Measurements from ENCODE around the gene TEX51. TPM values are rescaled to one million over a fixed set of nuclear protein-coding genes. Genes with fewer than 3 reads are reported as not detected.

Gene TEX51
- not detected for total RNA-seq

- no peaks in the 10 kb centered on the region for H3K9me3 ChIP-seq
- no peak within 1 kb of the TSS for H3K4me3 ChIP-seq
- H3K36me3 ChIP-seq = no peaks in the 10 kb centered on the region
- no peaks in the 10 kb centered on the region for H3K27me3 ChIP-seq
- no peak within 1 kb of the TSS for H3K27ac ChIP-seq
- TF ChIP-seq POLR2A (IDR thresholded peaks at IDR 0.05) (no peak), POLR2AphosphoS5 (IDR thresholded peaks at IDR 0.05) (no peak), EP300 (IDR thresholded peaks at IDR 0.05) (no peak), CTCF (IDR thresholded peaks at IDR 0.05) (no peak)
- 72 to 100% methylated on average over 4 to 5 of the region's 5 CpGs for WGBS, 2 donors
- no peak for ATAC-seq (ENCODE audit: low FRiP score in 2 of 2)
- no peak for DNase-seq
- H3K4me1 ChIP-seq = no peaks in the 10 kb centered on the region
These were observed at the start of gene TEX51 for GRCh38 chr2:126898636-126899035. TEX51 (plus strand) TSS chr2:126898890; CDS start chr2:126898919, 29 bp downstream.

DNA sequence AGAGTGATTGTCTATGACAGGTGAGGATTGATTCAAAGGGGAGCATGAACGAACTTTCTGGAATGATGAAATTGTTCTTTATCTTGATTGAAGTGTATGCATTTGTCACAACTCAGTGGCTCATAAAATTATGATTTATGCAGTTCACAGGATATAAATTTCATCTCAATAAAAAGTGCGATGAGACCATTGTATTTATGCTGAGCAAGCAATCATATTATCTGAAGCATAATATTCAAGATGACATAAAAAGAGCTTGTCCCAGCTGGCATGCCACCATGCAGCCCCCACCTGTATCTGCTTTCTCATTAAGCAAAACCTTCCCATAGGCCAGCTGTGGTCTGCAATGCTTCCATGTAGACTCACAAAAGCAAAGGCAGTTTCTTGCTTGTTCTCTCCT is 49.6 kb upstream of the TEX51 start:
- Histone ChIP-seq H3K36me3 (no peaks in the 10 kb centered on the region), H3K27ac (no peak overlapping the region), H3K4me3 (no peak overlapping the region), H3K4me1 (no peaks in the 10 kb centered on the region), H3K27me3 (no peaks in the 10 kb centered on the region), H3K9me3 (no peaks in the 10 kb centered on the region)
- DNase-seq = no peak
- WGBS, 2 donors = 61 to 70% methylated on average over 2 of the region's 2 CpGs
- ATAC-seq (ENCODE audit: low FRiP score in 2 of 2) = no peak
- TF ChIP-seq CTCF (IDR thresholded peaks at IDR 0.05) = no peak
- TF ChIP-seq POLR2AphosphoS5 (IDR thresholded peaks at IDR 0.05) = no peak
- no peak for TF ChIP-seq POLR2A (IDR thresholded peaks at IDR 0.05)
- no peak for TF ChIP-seq EP300 (IDR thresholded peaks at IDR 0.05)

DNA sequence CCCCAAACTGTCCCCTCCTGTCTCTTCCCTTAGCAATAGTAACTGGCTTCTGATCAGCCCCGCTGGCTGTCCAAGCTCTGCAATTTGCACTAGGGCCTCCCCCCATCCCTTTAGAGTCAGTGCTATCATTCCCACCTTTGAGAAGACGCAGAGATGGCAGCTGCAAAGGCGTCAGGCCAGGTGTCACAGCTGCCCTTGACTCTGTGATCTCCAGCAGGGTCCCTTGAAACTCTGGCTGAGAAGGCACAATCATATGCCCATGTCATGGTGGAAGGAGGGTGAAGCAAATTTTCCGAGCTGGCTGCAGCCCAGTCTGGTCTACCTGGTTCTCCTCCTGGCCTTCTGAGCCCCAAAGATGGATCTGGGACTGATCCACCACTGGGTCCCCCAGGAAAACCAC is 49.2 kb upstream of the TEX51 start:
- no peak for TF ChIP-seq CTCF (IDR thresholded peaks at IDR 0.05)
- TF ChIP-seq POLR2AphosphoS5 (IDR thresholded peaks at IDR 0.05) = no peak
- no peak for TF ChIP-seq EP300 (IDR thresholded peaks at IDR 0.05)
- no peak for TF ChIP-seq POLR2A (IDR thresholded peaks at IDR 0.05)
- 74 to 83% methylated on average over 3 to 4 of the region's 4 CpGs for WGBS, 2 donors
- no peaks in the 10 kb centered on the region for H3K4me1 ChIP-seq

DNA sequence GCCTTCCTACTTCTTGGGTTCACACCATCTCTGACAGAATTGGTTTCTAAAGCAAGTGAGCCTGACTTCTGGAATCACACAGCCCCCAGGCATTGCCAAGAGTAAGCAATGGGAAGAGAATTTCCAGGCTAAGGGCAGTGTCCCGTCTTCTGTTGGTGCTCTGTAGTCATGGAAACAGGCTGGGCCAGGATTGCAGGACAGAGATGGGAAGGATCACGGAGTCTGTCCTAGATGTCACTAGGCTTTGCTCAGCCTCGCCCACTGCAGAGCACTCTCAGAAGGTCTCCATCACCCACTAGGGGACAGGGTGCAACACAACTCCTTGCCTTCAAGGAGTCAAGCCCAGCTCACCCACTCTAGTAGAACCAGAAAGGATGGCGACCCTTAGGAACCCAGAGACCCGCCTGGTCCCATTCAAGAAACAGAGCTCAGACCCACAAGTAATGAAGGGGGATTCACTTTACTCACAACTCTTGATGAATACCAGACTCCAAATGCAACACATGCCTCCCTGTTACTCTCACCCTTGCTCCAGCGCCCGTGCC is 48.6 kb upstream of the TEX51 start:
- H3K4me1 ChIP-seq = no peaks in the 10 kb centered on the region
- H3K27me3 ChIP-seq = no peaks in the 10 kb centered on the region
- H3K4me3 ChIP-seq = no peak overlapping the region
- ATAC-seq (ENCODE audit: low FRiP score in 2 of 2) (peak in 1 of 2 donors; percentile 8), DNase-seq (no peak)
- no peak for TF ChIP-seq EP300 (IDR thresholded peaks at IDR 0.05)
- TF ChIP-seq CTCF (IDR thresholded peaks at IDR 0.05) = no peak
- TF ChIP-seq POLR2AphosphoS5 (IDR thresholded peaks at IDR 0.05) = no peak
- TF ChIP-seq POLR2A (IDR thresholded peaks at IDR 0.05) = no peak
- no peak overlapping the region for H3K27ac ChIP-seq
- no peaks in the 10 kb centered on the region for H3K9me3 ChIP-seq
- no peaks in the 10 kb centered on the region for H3K36me3 ChIP-seq
- WGBS, 2 donors = 81 to 82% methylated on average over 5 to 7 of the region's 7 CpGs

More for the DNA sequence above, 49.2 kb upstream of the TEX51 start:
- no peak overlapping the region for H3K4me3 ChIP-seq
- H3K36me3 ChIP-seq = no peaks in the 10 kb centered on the region
- no peaks in the 10 kb centered on the region for H3K27me3 ChIP-seq
- ATAC-seq (ENCODE audit: low FRiP score in 2 of 2) = no peak
- no peaks in the 10 kb centered on the region for H3K9me3 ChIP-seq
- H3K27ac ChIP-seq = no peak overlapping the region
- no peak for DNase-seq

DNA sequence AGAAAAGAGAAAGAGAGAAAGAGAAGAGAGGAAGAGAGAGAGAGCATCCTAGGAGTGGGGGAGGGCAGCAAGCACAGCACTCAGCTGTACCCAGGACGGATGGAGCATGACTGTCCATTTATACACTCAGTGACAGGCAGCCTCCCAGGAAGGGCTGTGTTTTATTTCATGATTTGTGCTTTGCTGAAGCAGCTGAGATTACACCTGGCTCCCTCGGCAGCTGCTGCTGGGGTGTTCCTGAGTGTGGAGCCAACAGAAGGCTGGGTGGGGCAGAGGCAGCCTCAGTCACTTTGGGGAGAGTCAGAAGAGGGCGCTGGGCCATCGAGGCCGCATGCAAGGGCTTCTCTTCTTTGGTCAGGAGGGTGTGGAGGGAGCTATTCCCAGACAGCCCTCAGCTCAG is 47.8 kb upstream of the TEX51 start:
- no peak for DNase-seq
- no peak overlapping the region for H3K4me3 ChIP-seq

More for the DNA sequence above, 47.8 kb upstream of the TEX51 start:
- 55 to 81% methylated on average over 4 to 5 of the region's 5 CpGs for WGBS, 2 donors
- H3K27ac ChIP-seq = no peak overlapping the region
- TF ChIP-seq CTCF (IDR thresholded peaks at IDR 0.05) = no peak
- H3K27me3 ChIP-seq = no peaks in the 10 kb centered on the region
- H3K9me3 ChIP-seq = no peaks in the 10 kb centered on the region
- H3K4me1 ChIP-seq = no peaks in the 10 kb centered on the region
- no peaks in the 10 kb centered on the region for H3K36me3 ChIP-seq
- no peak for ATAC-seq (ENCODE audit: low FRiP score in 2 of 2)

All from upper lobe of left lung (tissue), 6 donors.